ENCODE measurements around the gene SDS.
"Not testable (repeated sequence)": the region's sequence is repeated elsewhere in the genome, so short reads cannot be mapped to it uniquely, and the experiment has no call there.

SDS gene

GRCh38 chr12:113359939-113360748 is 43.5 kb downstream of the SDS start:
- Histone ChIP-seq H3K27ac (no peak overlapping the region), H3K4me3 (peak overlapping the region; percentile 94; the same call in 1 of the 2 replicates), H3K9me3 (ENCODE audit: low read depth, low read length) (no peaks in the 10 kb centered on the region), H3K9ac (ENCODE audit: insufficient read length) (no peak overlapping the region), H3K36me3 (ENCODE audit: insufficient read depth, low read length) (no peaks in the 10 kb centered on the region)
- TF ChIP-seq FOXP2 (optimal IDR thresholded peaks at IDR 0.05; ENCODE audit: control extremely low read depth, extremely low read length, insufficient read depth) (no peak), POLR2AphosphoS5 (IDR thresholded peaks at IDR 0.05; ENCODE audit: borderline replicate concordance, low read depth, low read length) (no peak), EZH2 (IDR thresholded peaks at IDR 0.05) (no peak)
- DNase-seq (ENCODE audit: low read depth, low spot score) = no peak

GRCh38 chr12:113359133-113359938 is 44.4 kb downstream of the SDS start:
- no peak overlapping the region for H3K27ac ChIP-seq
- TF ChIP-seq EZH2 (IDR thresholded peaks at IDR 0.05) = no peak
- TF ChIP-seq POLR2AphosphoS5 (IDR thresholded peaks at IDR 0.05; ENCODE audit: borderline replicate concordance, low read depth, low read length) = no peak
- TF ChIP-seq FOXP2 (optimal IDR thresholded peaks at IDR 0.05; ENCODE audit: control extremely low read depth, extremely low read length, insufficient read depth) = no peak
- peak overlapping the region; percentile 88 for H3K9ac ChIP-seq (ENCODE audit: insufficient read length)
- H3K4me3 ChIP-seq = peak overlapping the region; percentile 94
- H3K9me3 ChIP-seq (ENCODE audit: low read depth, low read length) = no peaks in the 10 kb centered on the region
- DNase-seq (ENCODE audit: low read depth, low spot score) = no peak
- H3K36me3 ChIP-seq (ENCODE audit: insufficient read depth, low read length) = no peaks in the 10 kb centered on the region

DNA sequence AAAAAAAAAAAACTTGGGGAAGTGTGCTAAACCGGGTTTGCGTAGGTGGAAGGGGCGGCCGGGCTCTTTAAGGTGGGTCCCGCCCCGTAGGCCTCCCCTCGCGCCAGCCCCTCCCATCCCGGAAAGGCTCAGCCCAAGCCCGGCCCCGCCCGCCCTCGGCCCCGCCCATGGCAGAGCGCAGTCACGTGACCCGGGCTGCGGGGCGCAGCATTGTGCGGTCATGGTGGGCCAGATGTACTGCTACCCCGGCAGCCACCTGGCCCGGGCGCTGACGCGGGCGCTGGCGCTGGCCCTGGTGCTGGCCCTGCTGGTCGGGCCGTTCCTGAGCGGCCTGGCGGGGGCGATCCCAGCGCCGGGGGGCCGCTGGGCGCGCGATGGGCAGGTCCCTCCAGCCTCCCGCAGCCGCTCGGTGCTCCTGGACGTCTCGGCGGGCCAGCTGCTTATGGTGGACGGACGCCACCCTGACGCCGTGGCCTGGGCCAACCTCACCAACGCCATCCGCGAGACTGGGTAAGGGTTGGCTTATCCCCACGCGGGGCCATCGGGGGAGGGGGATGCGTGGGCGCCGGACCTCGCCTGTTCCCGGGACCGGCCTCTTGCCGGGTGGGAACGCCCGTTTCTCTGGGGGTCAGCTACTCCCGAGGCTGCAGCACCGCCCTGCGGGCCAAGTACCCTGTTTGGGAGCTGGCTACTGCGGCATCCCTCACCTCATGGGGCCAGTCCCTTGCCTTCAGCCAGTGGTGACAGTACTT is 45.1 kb downstream of the SDS start, which contains the start of gene PLBD2:
Gene PLBD2, plus strand, starts transcription at position 207 of the 752 bp plus-strand sequence. Its CDS starts 14 bp downstream, at position 221.
- peak; percentile 77; the same call in 1 of the 2 replicates for TF ChIP-seq POLR2AphosphoS5 (IDR thresholded peaks at IDR 0.05; ENCODE audit: borderline replicate concordance, low read depth, low read length)
- TF ChIP-seq EZH2 (IDR thresholded peaks at IDR 0.05) = no peak
- H3K9ac ChIP-seq (ENCODE audit: insufficient read length) = peak within 1 kb of the TSS; percentile 88
- no peak within 1 kb of the TSS for H3K27ac ChIP-seq
- peak within 1 kb of the TSS; percentile 94 for H3K4me3 ChIP-seq
- no peaks in the 10 kb centered on the region for H3K9me3 ChIP-seq (ENCODE audit: low read depth, low read length)
- H3K36me3 ChIP-seq (ENCODE audit: insufficient read depth, low read length) = no peaks in the 10 kb centered on the region
- peak; percentile 44 for DNase-seq (ENCODE audit: low read depth, low spot score)

- H3K9ac ChIP-seq (ENCODE audit: insufficient read length); H3K4me3 ChIP-seq; H3K9me3 ChIP-seq (ENCODE audit: low read depth, low read length); DNase-seq (ENCODE audit: low read depth, low spot score); H3K27ac ChIP-seq; H3K36me3 ChIP-seq (ENCODE audit: insufficient read depth, low read length): not testable (repeated sequence)
These were observed 49.5 kb downstream of the SDS start for GRCh38 chr12:113354192-113354591.

DNA sequence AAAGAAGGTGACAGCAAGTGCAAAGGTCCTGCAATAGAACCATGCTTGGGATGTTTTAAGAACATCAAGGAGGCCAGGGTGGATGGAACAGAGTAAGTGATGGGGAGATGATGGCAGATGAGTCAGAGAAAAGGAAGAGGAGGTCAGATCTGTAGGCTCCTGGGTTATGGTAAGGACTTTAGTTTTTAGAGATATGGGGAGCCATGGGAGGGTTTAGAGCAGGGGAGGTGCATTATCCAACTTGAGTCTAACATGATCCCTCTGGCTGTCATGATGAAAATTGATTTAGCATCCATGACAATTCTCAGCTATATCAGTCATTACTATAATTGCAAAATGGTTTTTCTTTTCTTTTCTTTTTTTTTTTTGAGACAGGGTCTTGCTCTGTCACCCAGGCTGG is 52.6 kb downstream of the SDS start:
- H3K36me3 ChIP-seq (ENCODE audit: insufficient read depth, low read length) = no peaks in the 10 kb centered on the region
- no peak overlapping the region for H3K27ac ChIP-seq
- H3K9me3 ChIP-seq (ENCODE audit: low read depth, low read length) = no peaks in the 10 kb centered on the region
- H3K9ac ChIP-seq (ENCODE audit: insufficient read length) = no peak overlapping the region
- H3K4me3 ChIP-seq = no peak overlapping the region
- TF ChIP-seq POLR2AphosphoS5 (IDR thresholded peaks at IDR 0.05; ENCODE audit: borderline replicate concordance, low read depth, low read length) (no peak), EZH2 (IDR thresholded peaks at IDR 0.05) (no peak), FOXP2 (optimal IDR thresholded peaks at IDR 0.05; ENCODE audit: control extremely low read depth, extremely low read length, insufficient read depth) (no peak)
- DNase-seq (ENCODE audit: low read depth, low spot score) = no peak

- no peak overlapping the region for H3K4me3 ChIP-seq
These were observed 54.7 kb downstream of the SDS start for GRCh38 chr12:113348849-113349536.

DNA sequence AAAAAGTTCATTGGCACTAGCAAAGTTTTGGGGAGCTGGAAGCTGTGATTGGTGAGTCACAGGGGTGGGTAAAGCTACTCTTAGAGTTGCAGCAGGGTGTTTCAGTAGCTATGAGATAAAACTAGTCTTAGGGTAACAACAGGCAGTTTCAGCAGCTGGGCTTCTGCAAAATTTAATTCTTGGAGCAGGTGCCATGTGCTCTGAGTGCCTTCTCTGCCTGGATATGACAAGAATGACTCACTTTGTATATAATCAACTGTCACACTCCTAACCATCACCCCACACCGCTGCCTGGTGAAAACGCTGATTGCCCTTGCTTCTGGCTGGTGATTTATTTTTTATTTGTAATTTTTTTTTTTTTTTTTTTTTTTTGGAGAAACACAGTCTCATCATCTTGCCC is 55.8 kb downstream of the SDS start:
- DNase-seq (ENCODE audit: low read depth, low spot score) = no peak
- TF ChIP-seq EZH2 (IDR thresholded peaks at IDR 0.05) (no peak), POLR2AphosphoS5 (IDR thresholded peaks at IDR 0.05; ENCODE audit: borderline replicate concordance, low read depth, low read length) (no peak), FOXP2 (optimal IDR thresholded peaks at IDR 0.05; ENCODE audit: control extremely low read depth, extremely low read length, insufficient read depth) (no peak)
- Histone ChIP-seq H3K9ac (ENCODE audit: insufficient read length) (no peak overlapping the region), H3K4me3 (no peak overlapping the region), H3K27ac (no peak overlapping the region), H3K9me3 (ENCODE audit: low read depth, low read length) (no peaks in the 10 kb centered on the region), H3K36me3 (ENCODE audit: insufficient read depth, low read length) (no peaks in the 10 kb centered on the region)

More at GRCh38 chr12:113348849-113349536, 54.7 kb downstream of the SDS start:
- Histone ChIP-seq H3K9ac (ENCODE audit: insufficient read length) (no peak overlapping the region), H3K36me3 (ENCODE audit: insufficient read depth, low read length) (no peaks in the 10 kb centered on the region), H3K9me3 (ENCODE audit: low read depth, low read length) (no peaks in the 10 kb centered on the region), H3K27ac (no peak overlapping the region)
- DNase-seq (ENCODE audit: low read depth, low spot score) = no peak
- no peak for TF ChIP-seq FOXP2 (optimal IDR thresholded peaks at IDR 0.05; ENCODE audit: control extremely low read depth, extremely low read length, insufficient read depth)
- no peak for TF ChIP-seq EZH2 (IDR thresholded peaks at IDR 0.05)
- TF ChIP-seq POLR2AphosphoS5 (IDR thresholded peaks at IDR 0.05; ENCODE audit: borderline replicate concordance, low read depth, low read length) = no peak

All from SK-N-MC (cell line).